ENCODE data around the gene CACNG4.

CACNG4 gene

DNA sequence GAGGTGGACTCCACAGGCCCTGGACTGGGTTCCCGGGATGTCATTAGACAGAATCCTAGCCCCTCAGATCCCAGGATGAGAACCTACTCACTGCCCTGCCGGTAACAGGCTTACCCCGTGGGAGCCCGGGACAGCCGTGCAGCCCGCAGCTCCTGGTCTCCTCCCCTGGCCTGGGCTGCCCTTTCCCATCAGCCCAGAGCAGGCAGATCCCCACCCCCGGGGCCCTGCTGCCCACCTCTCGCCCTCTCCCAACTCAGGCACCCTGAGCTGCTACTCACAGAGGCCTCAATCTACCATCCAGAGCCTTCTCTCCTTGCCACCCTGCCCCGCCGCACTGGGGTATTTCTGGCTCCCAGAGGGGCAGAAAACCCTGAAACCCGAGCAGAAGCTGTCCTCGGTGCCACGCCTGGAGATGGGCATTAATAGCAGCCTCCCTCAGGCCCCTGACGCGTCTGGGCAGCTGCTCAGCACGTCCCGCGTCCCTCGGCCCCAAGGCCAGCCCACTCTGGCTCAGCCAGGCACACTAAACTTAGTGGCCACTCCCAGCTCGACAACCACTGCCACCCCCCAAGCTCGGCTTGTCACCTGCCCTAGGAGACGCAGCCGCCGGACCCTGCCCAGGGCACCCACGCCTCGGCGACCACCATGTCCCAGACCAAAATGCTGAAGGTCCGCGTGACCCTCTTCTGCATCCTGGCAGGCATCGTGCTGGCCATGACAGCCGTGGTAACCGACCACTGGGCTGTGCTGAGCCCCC, 79.7 kb downstream of the CACNG4 start, which contains the start of gene CACNG1:
Gene CACNG1, plus strand, starts transcription at position 539 of the 757 bp plus-strand sequence. Its CDS starts 107 bp downstream, at position 646.
- DNase-seq, result no peak

DNA sequence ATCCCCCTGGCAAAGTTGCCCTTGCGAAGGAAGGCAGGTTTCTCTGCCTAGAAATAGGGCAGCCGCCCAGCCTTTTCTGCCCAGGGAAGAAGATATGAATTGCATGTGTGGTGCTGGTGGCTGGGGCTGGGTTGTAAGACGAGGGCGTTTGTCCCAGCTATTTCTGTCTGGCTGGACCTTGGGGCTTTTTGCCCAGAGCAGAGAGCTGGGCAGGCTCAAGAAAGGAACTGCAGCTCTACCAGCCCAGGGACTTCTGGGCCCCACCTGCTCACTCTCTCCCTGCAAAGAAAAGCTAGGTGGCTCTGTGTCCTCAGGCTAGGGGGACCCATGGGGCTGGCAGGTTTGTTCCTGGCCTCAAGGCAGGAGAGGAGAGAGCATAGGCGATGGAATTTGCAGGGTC, 80.4 kb downstream of the CACNG4 start:
- no peak for DNase-seq

DNA sequence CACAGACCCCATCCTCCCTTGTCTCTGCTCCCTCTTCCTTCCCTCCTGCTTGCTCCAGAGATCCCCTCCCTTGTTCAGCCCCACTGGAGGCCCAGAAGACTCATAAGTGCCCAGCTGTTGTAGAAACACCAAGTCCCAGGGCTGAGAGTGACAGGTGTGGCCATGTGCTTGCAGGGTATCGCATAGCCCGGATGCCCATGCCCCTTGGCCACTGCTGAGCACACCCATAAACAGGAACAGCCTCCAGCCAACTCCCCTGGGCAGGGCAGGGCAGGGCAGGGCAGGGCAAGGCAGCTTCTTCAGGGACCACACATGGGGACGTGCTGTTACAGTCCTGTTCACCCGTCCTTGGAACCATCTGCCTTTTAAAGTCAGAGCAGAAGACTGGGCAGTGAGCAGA, 81.9 kb downstream of the CACNG4 start:
- no peak for DNase-seq

DNA sequence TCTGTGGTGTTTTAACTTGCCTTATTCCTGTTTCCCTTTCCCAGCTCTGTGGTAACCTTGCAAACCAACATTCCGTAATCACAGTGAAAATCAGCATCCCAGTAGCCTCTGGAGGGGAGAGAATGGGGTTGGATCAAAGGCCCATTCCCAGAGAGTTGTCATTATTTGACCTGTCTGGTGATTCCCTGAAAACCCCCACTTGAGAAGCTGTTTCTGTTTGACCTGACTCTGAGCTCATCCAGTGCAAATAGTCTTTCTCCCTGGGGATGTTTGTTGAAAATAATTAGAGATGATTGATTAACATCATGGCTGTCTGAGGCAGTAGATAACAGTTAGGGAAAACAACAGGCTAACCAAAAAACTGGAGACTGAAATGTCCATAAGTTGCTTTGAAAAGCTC, 82.9 kb downstream of the CACNG4 start:
- DNase-seq, result no peak

DNA sequence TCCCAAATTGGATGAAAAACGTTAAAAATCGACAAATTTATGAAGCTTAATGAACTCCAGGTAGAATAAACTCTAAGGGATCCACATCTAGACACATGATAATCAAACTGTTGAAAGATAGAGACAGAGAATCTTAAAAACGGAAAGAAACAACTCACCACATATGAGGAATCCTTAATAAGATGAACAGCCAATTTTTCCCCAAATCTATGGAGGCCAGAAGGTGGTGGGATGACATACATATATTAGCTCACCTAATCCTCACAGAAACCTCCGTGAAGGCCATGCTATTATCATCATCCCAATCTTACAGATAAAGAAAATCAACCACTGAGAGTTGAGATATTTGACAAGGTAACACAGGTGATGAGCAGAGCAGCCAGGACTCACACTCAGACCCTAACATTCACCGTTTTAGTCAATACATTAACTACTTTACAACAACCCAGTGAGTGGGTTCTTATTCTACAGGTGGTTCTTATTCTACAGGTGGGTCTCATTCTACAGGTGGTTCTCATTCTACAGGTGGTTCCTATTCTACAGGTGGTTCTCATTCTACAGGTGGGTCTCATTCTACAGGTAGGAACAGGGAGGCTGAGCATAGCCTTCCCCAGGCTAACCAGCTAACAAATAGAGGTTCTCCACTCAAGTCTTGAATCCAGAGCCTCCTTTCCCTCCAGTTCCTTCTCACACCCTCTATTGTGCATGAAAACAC, 84.7 kb downstream of the CACNG4 start:
- no peak for DNase-seq

DNA sequence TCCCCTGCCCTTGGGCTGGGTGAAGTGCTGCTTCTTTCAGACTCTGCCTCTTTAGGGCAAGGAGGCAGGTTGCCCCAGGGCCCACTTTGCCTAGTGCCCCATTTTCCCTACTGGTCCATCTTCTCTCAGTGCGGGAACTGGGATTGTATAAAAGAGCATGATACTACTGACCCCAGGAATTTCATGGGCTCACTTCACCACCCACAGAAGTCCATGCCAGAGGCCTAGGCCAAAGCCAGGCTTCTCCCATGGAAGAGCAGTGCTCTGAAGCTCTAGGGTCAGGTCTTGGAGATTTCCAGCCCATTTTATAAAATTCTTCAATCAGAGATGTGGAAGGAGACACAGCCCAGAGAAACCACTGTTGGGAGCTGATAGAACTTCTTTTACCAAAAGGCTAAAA, 85.6 kb downstream of the CACNG4 start:
- no peak for DNase-seq

DNA sequence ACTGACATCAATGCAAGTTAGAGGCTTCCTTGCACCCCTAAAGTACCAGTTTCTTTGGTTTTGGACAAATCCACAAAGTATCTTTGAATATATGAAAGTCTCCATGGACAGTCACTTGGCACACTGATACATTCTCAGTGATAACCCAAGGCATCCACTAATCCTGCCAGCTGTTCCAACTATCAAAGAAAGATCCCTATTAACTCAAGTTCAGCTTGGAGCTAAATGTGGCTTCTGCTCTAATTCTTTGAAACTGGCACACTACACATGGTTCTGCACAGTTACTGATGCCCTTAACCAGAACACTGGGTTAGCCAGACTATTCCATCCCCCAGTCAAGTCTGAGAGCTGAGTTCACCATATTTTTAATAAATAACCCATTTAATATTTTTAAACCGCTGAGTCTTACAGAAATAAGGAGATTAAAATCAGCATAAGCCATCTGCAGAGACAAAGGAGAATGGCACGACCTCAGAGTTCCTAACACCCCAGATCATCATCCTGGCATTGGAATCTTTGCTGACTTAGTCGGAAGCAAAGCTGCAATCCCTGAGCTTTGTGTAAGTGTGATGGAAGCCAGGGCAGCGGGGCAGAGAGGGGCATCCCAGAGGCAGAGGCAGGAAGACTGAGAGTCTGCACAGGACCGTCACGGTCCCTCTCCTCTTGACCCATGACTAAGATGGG, 86.1 kb downstream of the CACNG4 start:
- no peak for DNase-seq

- DNase-seq, result no peak
Measured at GRCh38 chr17:67051155-67051538, 86.6 kb downstream of the CACNG4 start.

DNA sequence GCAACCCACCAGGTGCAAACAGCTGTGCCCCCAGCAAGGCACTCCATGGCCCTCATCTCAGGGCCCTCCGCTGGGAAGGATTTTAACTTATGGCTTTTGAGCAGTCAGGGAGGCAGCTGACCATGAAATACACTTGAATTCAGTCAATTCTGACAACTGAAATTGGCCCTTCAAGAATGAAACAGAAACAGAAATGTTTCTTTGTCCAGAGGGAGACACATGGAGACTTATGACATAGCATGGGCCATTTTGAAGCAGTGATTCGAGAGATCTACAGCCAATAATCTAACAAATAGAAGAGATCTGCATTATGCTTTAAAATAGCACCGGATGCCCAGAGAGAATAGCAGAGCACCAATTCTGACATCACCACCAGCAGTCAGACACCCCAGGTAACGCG, 87.3 kb downstream of the CACNG4 start:
- no peak for DNase-seq

- DNase-seq, result no peak
Measured at GRCh38 chr17:67052720-67053437, 88.4 kb downstream of the CACNG4 start.

GRCh38 chr17:67053438-67054000, 89.0 kb downstream of the CACNG4 start:
- no peak for DNase-seq

- DNase-seq, result no peak
Measured at GRCh38 chr17:67054011-67054591, 89.6 kb downstream of the CACNG4 start.

DNA sequence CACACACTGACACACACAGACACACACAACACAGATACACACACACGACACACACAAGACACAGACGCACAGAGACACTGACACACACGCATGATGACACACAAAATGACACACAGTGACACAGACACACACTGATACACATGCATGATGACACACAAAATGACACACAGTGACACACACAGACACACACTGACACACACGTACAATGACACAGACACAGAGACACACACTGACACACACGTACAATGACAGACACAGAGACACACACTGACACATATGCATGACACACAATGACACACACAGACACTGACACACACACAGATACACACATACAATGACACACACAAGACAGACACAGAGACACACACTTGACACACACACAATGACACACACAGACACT, 90.1 kb downstream of the CACNG4 start:
- no peak for DNase-seq

- no peak for DNase-seq
Measured at GRCh38 chr17:67055041-67055443, 90.5 kb downstream of the CACNG4 start.

- no peak for DNase-seq
Measured at GRCh38 chr17:67055811-67056745, 91.6 kb downstream of the CACNG4 start.

DNA sequence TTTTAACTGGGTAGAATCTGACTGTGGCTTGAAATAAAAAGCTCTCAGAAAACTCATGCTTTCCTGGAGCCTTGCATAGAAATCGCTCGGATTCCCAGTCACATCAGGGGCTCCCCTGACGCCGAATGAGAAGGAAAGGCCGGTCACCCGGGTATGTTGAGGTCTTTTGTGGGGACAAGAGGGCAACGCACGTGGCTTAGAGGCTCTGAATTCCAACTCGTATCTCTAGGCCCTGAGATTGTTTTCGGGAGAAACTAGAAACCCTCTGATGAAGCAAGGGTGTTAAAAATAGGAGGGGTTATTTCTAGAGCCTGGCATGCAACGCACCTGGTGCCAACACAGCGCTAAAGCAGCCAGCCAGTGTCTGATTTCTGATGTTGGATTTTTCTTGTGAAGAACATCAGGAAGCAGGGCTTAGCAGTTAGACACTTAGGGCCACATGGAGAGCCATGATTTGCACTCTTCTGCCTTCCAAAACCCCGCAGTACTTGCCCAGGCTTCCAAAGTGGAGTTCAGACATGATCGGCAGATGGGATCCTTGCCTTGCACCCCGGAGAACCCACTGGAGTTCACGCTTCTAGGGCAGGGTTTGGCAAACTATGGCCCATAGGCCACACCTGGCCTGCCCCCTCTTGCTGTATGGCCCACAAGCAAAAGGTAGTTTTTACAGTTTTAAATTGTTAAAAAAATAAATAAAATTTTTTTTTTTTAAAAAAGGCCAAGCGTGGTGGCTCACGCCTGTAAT, 92.4 kb downstream of the CACNG4 start:
- DNase-seq, result no peak

GRCh38 chr17:67058036-67058435, 93.5 kb downstream of the CACNG4 start:
- DNase-seq, result no peak

- no peak for DNase-seq
Measured at GRCh38 chr17:67059372-67059771, 94.9 kb downstream of the CACNG4 start.

GRCh38 chr17:67063141-67063540, 98.6 kb downstream of the CACNG4 start:
- no peak for DNase-seq

DNA sequence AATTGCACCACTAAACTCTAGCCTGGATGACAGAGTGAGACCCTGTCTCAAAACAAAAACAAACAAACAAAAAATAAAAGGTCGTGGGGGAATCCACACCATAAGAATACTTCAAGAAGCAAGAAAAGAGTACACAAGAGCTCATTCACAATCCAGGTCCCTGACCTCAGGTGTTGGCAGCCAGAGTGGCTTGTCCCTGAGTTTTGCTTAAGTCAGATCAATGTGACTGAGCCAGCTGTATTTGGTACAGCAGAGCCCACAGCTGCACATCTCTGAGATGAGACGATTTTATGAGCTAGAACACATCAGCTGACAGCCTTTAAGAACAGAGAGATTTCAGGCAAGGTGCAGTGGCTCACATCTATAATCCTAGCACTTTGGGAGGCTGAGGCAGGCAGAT, 102.2 kb downstream of the CACNG4 start:
- no peak for DNase-seq

All from DMS 273 treated with DMSO at 0.1 percent for 48 hours (cell line).